GM19193 (cell line): ENCODE data around the gene CMTM8.

Experiments used
- POLR2A ChIP-seq: IDR thresholded peaks from 4 replicates; pipeline ENCODE4 v1.6.1; 2011; ENCODE audit not compliant: insufficient read depth, insufficient read length; ENCODE audit errors: extremely low read depth

CMTM8 gene

DNA sequence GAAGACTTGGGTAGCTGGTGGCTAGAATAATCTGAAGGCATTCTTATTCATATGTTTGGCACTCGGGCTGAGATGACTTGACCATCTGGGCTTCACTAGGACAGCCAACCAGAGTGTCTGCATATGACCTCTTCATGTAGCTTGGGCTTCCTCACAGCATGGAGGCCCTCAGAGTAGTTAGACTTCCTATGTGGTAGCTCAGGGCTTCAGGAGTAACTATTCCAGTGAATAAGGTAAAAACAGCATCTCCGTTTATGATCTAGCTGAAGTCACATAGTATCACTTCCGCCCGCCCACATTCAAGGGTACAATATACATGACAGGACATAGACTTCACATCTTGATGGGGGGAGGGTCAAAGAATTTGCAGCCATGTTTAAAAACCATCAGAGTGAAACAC, 18.9 kb upstream of the CMTM8 start:
- no peak for TF ChIP-seq POLR2A

DNA sequence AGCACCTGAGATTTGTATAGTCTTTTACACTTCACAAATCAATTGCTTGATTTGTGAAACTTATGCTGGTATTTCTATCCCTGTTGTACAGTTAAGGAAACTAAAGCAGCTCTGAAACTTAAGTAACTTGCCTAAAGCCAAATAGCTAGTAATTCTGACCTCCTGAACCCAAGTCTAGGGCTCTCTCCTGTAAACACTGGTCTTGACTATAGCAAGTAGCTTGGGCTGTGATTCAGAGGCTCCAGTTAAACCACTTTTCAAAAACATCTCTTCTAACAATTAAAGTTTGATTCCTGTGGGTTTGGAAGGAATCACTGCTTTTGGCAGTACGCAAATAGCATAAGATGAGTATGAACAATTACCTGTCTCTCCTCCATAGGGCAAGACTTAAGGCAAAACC, 18.5 kb upstream of the CMTM8 start:
- TF ChIP-seq POLR2A: no peak

DNA sequence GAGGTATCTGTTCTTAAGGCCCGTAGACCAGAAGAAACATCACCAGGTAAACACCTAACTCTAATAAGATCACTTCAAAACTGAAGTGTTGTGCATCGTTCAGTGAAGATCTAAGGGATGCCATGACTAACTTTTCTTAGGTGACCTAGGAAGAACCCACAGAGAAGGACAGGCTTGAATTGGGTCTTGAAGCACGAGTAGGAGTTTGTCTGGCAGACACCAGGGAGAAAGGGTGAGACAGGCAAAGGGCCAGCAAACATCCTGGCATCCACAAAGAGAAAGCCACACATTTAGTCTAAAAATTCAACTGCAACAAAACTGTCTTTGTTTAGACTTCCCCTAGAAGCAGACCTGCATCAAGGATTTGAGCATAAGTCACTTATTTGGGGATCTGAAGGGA, 15.5 kb upstream of the CMTM8 start:
- TF ChIP-seq POLR2A: no peak

DNA sequence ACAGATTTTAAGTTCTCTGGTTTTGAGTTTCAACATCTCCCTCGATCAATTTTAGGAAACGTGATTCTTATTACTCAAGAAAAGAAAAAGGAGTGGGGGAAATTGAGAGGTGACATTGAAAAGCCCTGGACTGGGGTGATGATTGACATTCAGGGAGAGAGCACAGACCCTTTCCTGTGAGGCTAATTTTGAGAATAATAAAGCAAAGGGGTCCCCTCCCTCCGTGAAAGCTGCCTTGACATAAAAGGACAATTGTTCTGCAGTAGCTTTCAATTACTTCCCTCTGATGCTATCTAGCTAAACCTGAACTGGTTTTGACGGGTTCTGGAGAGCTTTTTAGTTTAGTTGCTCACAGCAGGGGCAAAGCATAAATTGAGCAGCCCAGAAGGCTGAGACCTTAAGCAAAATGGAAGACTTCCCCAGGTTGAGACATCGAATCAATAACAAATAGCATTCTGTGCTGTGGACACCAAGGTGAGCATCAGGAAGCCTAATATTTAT, 14.4 kb upstream of the CMTM8 start:
- no peak for TF ChIP-seq POLR2A

DNA sequence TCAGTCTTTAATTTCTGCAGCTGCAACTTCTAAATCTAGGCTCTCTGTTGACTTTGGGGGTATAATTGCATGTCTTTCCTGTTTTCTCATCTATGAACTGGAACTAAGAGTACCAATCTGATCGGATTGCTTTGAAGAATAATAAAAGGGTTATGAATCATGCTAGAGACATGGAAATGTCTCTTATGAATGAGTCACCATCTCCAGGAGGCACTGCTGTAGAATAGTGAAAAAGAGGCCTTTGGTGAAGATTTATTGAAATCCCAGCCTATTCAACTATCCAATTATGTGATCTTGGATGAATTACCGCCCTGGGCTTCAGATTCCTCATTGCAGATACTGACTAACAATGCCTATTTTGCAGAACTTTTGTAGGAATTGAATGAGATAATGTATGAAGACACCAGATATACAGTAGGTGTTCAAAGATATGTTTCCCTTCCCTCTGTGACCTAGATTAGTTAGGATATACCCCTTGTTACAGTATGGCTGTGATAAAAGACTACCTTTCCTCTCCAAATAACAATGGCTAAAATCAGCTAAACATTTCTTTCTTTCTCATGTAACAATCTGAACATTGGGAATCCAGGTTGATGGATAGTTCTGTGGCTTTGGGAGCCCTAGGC, 11.5 kb upstream of the CMTM8 start:
- TF ChIP-seq POLR2A: no peak

DNA sequence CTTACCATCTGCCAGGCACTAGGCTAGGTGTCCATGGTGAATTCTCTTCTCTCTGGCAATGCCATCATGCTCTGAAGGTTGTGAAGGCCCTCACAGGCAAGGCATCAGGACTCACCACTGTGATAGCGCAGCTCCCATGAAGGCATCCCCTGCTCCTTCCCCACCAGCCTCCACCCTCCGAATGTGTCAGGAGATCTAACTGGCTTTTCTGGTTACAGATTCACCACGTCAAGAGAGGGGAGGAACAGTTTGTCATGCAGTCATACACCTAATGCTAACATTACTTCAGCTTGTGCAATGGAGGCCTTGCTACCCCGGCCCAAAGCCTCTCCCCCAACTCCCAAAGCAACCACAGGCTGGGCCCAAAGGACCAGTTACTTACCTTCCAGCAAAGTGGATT, 8.9 kb upstream of the CMTM8 start:
- TF ChIP-seq POLR2A: no peak

DNA sequence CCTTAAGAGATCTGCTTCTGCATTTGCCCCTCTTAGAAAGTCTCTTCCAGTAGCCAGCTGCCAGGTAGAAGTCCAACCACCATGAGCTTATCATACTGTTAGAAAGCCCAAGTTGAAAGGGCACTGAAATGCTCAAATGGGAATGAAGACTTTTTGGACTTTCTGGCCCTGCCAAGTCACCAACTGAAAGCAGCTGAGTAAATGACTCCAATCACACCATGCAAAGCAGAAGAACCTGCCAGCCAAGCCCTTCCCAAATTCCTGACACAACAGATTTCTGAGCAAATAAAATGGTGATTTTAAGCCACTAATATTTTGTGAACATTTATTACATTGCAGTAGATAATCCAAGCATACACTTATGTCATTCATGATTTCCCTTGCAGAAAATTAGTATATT, 2.1 kb upstream of the CMTM8 start:
- no peak for TF ChIP-seq POLR2A

DNA sequence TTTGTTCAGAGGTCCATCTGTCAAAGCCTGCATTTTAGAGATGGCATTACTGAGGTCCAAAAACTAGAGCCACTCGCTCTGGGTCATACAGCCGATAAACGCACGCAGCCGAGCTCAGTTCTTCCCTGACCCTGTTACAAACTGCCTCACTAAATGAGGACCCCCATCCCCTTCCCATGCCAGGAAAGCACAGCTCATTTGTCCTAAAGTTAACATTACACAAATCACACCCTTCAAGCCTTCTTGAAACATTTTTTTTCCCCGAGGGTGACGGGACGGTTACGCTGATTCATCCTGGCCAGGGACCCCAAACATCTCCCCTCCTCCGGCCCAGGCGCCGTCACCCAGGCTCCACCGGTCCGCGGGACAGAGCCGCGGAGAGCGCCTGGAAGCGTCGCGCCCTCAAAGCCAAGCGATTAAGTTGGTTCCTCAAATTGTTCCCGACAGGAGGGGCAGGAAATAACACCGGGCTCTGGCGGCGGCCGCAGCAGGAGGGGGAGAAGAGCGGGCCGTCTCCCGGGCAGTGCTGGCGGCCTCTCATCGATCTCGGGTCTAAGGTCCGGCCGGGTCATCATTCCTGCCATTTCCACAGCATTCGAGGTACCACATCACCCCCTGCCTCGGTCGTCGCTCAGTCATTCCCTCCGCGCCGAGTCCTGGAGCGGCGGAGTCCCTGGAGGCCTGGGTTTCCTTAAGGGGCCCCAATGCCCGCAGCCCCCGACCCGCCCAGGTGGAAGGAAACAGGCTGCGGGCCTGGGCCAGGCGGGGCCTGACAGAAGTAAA, 619 bp upstream of the CMTM8 start:
- no peak for TF ChIP-seq POLR2A

DNA sequence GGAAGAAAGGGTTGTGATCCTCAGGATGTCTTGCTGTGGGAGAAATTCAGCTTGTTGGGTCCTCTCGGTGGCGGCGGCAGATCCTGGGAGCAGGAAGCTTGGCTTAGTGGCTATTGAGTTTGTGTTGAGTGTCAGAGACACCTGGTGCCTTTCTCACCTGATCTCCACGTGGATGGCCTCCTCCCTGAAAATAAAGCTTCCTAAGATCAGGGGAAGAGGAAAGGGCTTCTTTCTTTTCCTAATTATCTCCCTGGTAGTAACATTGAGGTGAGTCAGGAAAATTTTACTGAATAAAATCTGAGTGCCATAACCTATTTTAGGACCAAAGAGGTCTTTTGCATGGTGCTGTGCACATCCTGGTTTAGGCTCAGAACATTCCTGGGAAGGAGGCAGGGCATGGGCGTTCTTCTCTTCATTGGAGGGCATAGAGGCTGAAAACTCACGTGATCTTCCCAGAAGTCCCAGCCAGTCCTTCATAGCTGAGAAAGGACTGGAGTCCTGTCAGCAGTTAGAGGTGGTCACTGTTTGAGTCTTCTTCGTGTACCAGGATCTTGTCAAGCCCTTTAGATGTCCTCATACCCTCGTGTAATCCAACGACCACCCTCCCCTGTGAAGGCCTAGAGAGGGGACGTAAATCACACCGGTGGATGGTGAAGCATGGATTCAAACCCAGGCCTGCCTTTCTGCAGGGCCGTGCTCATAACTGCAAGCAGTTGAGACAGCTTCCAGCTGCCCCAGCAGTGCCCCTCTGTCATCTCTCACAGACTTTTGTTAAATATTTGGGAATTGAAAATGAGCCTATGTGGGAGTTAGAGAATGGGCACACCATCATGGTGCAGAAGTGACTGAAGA, 1.1 kb downstream of the CMTM8 start:
- TF ChIP-seq POLR2A: no peak

DNA sequence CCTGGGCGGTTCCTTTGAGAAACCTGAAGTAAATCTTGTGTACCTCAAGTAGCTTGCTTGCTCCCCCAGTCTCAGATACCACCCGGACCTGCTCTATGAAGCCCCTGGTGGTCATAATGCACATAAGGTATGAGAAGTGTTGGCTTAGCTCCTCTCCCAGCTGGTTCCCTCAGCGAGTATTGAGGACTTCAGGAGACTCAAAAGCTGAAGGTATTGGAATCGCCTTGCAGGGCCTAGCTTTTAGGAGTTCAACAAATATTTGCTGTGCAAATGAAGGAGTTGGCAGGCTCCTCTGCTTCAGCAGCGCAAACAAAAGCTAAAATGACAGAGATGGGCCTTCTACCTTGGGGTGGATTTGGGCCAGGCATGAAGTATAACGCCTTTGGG, 1.7 kb downstream of the CMTM8 start:
- TF ChIP-seq POLR2A: no peak

DNA sequence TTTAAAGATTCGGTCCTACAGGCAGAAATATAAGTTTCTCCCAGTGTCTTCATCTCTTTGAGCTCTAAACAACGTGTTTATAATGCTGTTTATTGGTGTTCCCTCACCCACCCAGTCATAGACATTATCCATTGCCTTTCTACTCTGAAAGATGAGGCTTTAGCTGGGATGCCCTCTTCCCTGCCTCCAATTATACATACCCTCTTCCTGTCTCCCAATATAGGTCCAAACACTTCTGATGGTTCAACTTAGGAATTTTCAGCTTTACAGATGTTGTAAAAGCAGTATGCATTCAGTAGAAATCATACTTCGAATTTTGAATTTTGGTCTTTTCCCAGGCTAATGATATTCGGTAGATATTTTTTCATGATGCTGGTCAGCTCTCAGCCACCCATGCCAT, 2.6 kb downstream of the CMTM8 start:
- no peak for TF ChIP-seq POLR2A

DNA sequence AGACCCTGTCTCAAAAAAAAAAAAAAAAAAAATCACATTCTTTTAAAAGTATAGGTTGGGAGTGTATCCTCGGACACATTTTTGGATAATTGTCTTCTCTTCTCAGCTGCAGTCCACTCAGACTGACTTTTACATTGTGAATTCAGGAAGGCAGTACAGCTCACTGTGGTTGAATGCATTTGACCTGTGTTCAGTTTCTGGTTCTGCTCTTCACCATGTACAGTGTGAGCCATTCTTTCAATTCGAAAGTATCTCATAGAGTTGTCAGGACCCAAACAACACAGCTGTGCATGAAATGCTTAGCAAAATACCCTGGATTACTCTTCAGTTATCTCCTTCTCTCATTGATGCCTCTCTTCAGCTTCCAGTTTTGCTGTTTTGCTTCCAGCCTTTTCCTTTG, 5.0 kb downstream of the CMTM8 start:
- no peak for TF ChIP-seq POLR2A

DNA sequence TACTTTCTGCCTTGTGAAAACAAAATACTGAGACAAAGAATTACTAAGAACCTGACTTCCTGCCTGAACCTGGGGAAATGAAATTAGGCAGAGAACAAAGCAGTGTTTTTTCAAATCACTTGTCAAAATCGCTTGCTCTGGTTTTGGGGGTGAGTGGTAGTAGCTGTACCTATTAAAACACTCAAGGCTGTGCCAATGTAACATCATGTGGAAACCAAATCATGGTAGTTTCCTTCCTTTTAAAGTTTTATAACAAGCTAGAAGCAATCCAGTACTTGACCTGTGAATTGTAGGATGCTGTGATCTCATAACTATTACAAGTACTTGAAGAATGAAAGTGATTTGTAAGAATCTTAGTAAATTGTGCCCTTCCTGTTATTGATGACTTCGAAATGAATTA, 6.7 kb downstream of the CMTM8 start:
- no peak for TF ChIP-seq POLR2A

DNA sequence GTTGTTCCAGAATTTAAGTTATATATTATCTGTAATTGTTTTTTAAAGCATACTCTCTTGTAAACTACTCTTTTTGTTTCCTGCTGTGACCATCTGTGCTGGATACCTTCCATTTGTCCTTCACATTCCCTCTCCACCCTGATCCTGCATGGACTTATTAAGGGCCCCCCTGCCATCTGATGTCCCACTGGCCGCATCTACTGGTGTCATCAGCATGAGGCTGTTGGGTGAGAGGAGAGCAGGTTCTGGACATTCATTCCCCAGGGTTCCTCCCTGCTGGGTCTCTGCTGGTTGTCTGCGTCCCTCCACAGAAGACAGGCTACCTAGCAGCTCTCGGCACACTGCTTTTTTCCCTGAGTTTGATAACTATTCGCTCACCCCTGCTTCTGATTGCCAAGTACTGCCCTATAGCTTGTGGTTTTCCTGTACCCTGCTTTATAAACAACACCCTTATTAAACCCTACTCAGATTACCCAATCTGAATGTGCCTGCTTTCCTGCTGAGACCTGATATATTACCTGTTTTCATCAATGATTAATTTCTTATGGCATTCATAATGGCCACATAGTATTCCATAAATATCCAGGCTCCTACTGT, 7.7 kb downstream of the CMTM8 start:
- TF ChIP-seq POLR2A: no peak

DNA sequence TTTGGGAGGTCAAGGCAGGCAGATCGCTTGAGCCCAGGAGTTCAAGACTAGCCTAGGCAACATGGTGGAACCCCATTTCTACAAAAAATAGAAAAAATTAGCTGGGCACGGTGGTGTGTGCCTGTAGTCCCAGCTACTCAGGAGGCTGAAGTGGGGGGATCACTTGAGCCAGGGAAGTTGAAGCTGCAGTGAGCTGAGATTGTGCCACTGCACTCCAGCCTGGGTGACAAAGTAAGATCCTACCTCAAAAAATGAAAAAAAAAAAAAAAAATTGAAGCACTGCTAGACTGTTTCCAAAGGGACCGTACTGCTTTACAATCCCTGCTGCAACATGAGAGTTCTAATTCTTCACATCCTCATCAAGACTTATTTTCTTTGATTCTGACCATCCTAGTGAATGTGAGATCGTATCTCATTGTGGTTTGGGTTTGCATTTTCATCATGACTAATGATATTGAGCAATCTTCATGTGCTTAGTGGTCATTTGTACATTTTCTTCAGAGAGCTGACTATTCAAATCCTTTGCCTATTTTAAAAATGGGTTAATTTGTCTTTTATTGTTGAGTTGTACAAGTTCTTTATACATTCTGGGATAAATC, 10.8 kb downstream of the CMTM8 start:
- TF ChIP-seq POLR2A: no peak

DNA sequence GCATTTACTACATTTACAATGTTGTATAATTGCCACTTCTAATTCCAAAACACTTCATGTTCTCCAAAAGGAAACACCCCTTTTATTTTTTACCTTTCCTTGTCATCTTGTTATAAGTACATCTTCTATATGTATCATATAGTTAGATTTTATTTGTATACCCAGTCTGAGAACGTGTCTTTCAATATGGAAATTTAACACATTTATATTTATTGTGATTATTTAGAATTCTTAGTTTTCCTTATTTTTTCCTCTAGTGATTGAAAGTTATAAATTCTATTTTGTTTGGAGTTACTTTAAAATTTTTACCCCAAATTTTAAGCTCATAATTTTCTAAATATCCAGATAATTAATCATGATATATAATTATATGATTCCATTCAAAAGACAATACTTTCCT, 15.8 kb downstream of the CMTM8 start:
- TF ChIP-seq POLR2A: no peak

DNA sequence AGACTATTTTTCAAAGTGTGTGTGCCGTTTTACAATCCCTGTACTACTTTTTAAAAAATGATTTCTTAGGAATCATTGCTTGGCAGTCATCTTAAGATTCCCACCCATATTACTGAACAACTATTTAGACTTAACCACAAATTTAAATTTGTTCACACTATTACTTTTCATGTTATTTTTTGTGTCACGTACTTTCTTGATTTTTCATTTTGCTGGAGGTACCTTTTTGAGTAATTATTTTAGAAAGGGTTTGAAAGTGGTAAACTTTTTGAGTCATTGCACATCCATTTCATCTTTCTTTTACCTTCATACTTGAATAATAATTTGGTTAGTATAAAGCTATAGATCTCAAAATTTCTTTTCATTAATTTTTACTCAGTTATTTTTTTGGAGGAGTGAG, 16.9 kb downstream of the CMTM8 start:
- no peak for TF ChIP-seq POLR2A
